H1 (cell line): ENCODE measurements around the gene CCDC157. TPM values are rescaled to one million over a fixed set of nuclear protein-coding genes. Genes with fewer than 3 reads are reported as not detected.

Experiments used
- CTCF ChIA-PET: fragments of 300-600 bp; sonication (Branson Sonifier 250); formaldehyde crosslinking; loops from one replicate; lab custom pipeline; 2021; ENCODE audit not compliant: partially characterized antibody; lab: Charles Lee
- POLR2A ChIA-PET: fragments of 300-600 bp; sonication (Branson Sonifier 250); formaldehyde crosslinking; loops from one replicate; lab custom pipeline; 2021; ENCODE audit warnings: inconsistent platforms; ENCODE audit not compliant: partially characterized antibody; lab: Charles Lee
- DNase-seq, 2 experiments: peaks; one replicate each; pipeline versions ENCODE4 v3.0.0 to v3.0.0-alpha.2; 2010 to 2022; ENCODE audit warnings: low spot score in 2 of 2, low read depth in 1 of 2, mixed read lengths in 1 of 2
- FAIRE-seq: peaks from 2 replicates; lab custom pipeline; 2011; peaks lifted over from hg19 to GRCh38; lab: Jason Lieb, UNC
- H2AFZ ChIP-seq: 2 replicates; pipeline ENCODE4 v1.8.1; 2012; ENCODE audit warnings: low read length, inconsistent platforms
- H2AK5ac ChIP-seq: 2 replicates; pipeline ENCODE4 v1.6.1; 2013; ENCODE audit warnings: low read depth, low read length
- H2BK120ac ChIP-seq: replicated peaks from 2 replicates; pipeline ENCODE3; 2013; ENCODE audit warnings: low read depth, low read length, inconsistent platforms
- H2BK12ac ChIP-seq: 2 replicates; pipeline ENCODE4 v1.6.1; 2013; ENCODE audit warnings: low read depth, low read length
- H2BK15ac ChIP-seq: 2 replicates; pipeline ENCODE4 v1.6.1; 2013; ENCODE audit warnings: low read length
- H2BK20ac ChIP-seq: 2 replicates; pipeline ENCODE4 v1.6.1; 2013; ENCODE audit warnings: low read length
- H2BK5ac ChIP-seq: 2 replicates; pipeline ENCODE4 v1.6.1; 2013; ENCODE audit warnings: low read depth, low read length
- H3K14ac ChIP-seq: 2 replicates; pipeline ENCODE4 v1.6.1; 2013; ENCODE audit warnings: inconsistent platforms; ENCODE audit not compliant: insufficient read length
- H3K18ac ChIP-seq: 2 replicates; pipeline ENCODE4 v1.6.1; 2013; ENCODE audit warnings: low read length; ENCODE audit errors: extremely low read depth
- H3K23ac ChIP-seq: 2 replicates; pipeline ENCODE4 v1.6.1; 2013; ENCODE audit warnings: inconsistent platforms; ENCODE audit not compliant: insufficient read length
- H3K23me2 ChIP-seq: 2 replicates; pipeline ENCODE4 v1.6.1; 2013; ENCODE audit warnings: low read depth, low read length
- H3K27ac ChIP-seq: 2 replicates; pipeline ENCODE4 v1.6.1; 2011; ENCODE audit warnings: low read depth, low read length, inconsistent platforms
- H3K27me3 ChIP-seq, 4 experiments: replicated peaks in 1 of 4; 1 replicate in 1 of 4; 2 replicates in 3 of 4; pipeline versions ENCODE4 v1.6.1 to v1.8.1; 2011 to 2013; ENCODE audit warnings: low read length in 3 of 4, mild to moderate bottlenecking in 3 of 4, inconsistent platforms in 2 of 4, mixed read lengths in 2 of 4, moderate library complexity in 1 of 4; ENCODE audit not compliant: control insufficient read depth in 3 of 4, insufficient read depth in 3 of 4; ENCODE audit errors: extremely low read depth in 1 of 4
- H3K36me3 ChIP-seq, 4 experiments: 2 replicates each; pipeline versions ENCODE4 v1.6.1 to v1.8.1; 2011 to 2013; ENCODE audit warnings: mild to moderate bottlenecking in 4 of 4, low read length in 3 of 4, moderate library complexity in 2 of 4, control low read depth in 1 of 4, inconsistent platforms in 1 of 4; ENCODE audit not compliant: insufficient read depth in 4 of 4, control insufficient read depth in 2 of 4
- H3K4ac ChIP-seq: replicated peaks from 2 replicates; pipeline ENCODE3; 2013; ENCODE audit warnings: low read length, low read depth, mixed read lengths, inconsistent platforms; ENCODE audit not compliant: insufficient read length
- H3K4me1 ChIP-seq, 4 experiments: replicated peaks in 1 of 4; 1 replicate in 1 of 4; 2 replicates in 3 of 4; pipeline versions ENCODE4 v1.6.1 to v1.8.1; 2011 to 2013; ENCODE audit warnings: low read length in 3 of 4, inconsistent platforms in 2 of 4, mixed read lengths in 1 of 4; ENCODE audit not compliant: insufficient read depth in 4 of 4, control insufficient read depth in 3 of 4
- H3K4me2 ChIP-seq, 2 experiments: 2 replicates each; pipeline versions ENCODE4 v1.6.1 to v1.8.1; 2011 to 2013; ENCODE audit warnings: low read depth in 2 of 2, low read length in 2 of 2, control low read depth in 1 of 2, inconsistent platforms in 1 of 2, mild to moderate bottlenecking in 1 of 2; ENCODE audit not compliant: insufficient read depth in 1 of 2
- H3K4me3 ChIP-seq, 4 experiments: fragments of 200-600, 300-600 bp in 1 of 4; sonication (generic), shearing (Covaris generic), sonication (Bioruptor Twin) in 1 of 4; 2 replicates each; pipeline versions ENCODE4 v1.5.1 to v1.8.1; 2011 to 2016; ENCODE audit warnings: low read length in 4 of 4, low read depth in 3 of 4, control low read depth in 2 of 4, inconsistent platforms in 2 of 4, mild to moderate bottlenecking in 2 of 4, mixed read lengths in 1 of 4, moderate library complexity in 1 of 4; ENCODE audit not compliant: insufficient read depth in 2 of 4; ENCODE audit errors: extremely low read depth in 1 of 4
- H3K56ac ChIP-seq: replicated peaks from 2 replicates; pipeline ENCODE3; 2013; ENCODE audit warnings: low read depth, mild to moderate bottlenecking, mixed read lengths, low read length, inconsistent platforms; ENCODE audit not compliant: insufficient read length
- H3K79me1 ChIP-seq: 2 replicates; pipeline ENCODE4 v1.6.1; 2013; ENCODE audit warnings: low read depth, low read length, control low read depth
- H3K79me2 ChIP-seq, 2 experiments: 2 replicates each; pipeline versions ENCODE4 v1.6.1 to v1.8.1; 2012 to 2013; ENCODE audit warnings: low read length in 2 of 2, mild to moderate bottlenecking in 2 of 2, inconsistent platforms in 1 of 2; ENCODE audit not compliant: insufficient read depth in 2 of 2, control insufficient read depth in 1 of 2
- H3K9ac ChIP-seq, 4 experiments: replicated peaks in 1 of 4; 1 replicate in 1 of 4; 2 replicates in 3 of 4; pipeline versions ENCODE4 v1.6.1 to v1.8.1; 2011 to 2013; ENCODE audit warnings: low read depth in 3 of 4, low read length in 3 of 4, control low read depth in 2 of 4, mild to moderate bottlenecking in 2 of 4, moderate library complexity in 2 of 4, inconsistent platforms in 1 of 4; ENCODE audit errors: extremely low read depth in 1 of 4
- H3K9me3 ChIP-seq, 2 experiments: 2 replicates each; pipeline versions ENCODE4 v1.6.1 to v1.8.1; 2012 to 2013; ENCODE audit warnings: mild to moderate bottlenecking in 2 of 2, moderate library complexity in 2 of 2, control low read depth in 1 of 2, inconsistent platforms in 1 of 2, low read depth in 1 of 2, low read length in 1 of 2, mixed read lengths in 1 of 2; ENCODE audit not compliant: insufficient read depth in 2 of 2
- H4K20me1 ChIP-seq, 2 experiments: replicated peaks in 1 of 2; 2 replicates each; pipeline versions ENCODE3 to v1.8.1; 2011 to 2013; ENCODE audit warnings: inconsistent platforms in 2 of 2, low read length in 2 of 2, mild to moderate bottlenecking in 1 of 2; ENCODE audit not compliant: insufficient read depth in 2 of 2, control insufficient read depth in 1 of 2
- H4K5ac ChIP-seq: 2 replicates; pipeline ENCODE4 v1.6.1; 2013; ENCODE audit warnings: low read length, low read depth, mixed read lengths, inconsistent platforms; ENCODE audit not compliant: insufficient read length
- H4K8ac ChIP-seq: 2 replicates; pipeline ENCODE4 v1.8.0; 2013; ENCODE audit warnings: mild to moderate bottlenecking, moderate library complexity, low read length, inconsistent platforms; ENCODE audit not compliant: insufficient read depth; ENCODE audit errors: extremely low read depth
- H4K91ac ChIP-seq: replicated peaks from 2 replicates; pipeline ENCODE3; 2013; ENCODE audit warnings: low read length, mixed read lengths, inconsistent platforms; ENCODE audit not compliant: insufficient read length
- CHD1 ChIP-seq: IDR thresholded peaks from 2 replicates; pipeline ENCODE4 v1.6.1; 2012; ENCODE audit warnings: low read depth, low read length, improper control_type of control experiment
- GTF2F1 ChIP-seq: IDR thresholded peaks from 2 replicates; pipeline ENCODE4 v1.6.1; 2012; ENCODE audit warnings: low read depth, low read length, improper control_type of control experiment, borderline replicate concordance
- HDAC6 ChIP-seq: IDR thresholded peaks from one replicate; pipeline ENCODE4 v1.7.1; 2012; ENCODE audit warnings: low read depth, mild to moderate bottlenecking, inconsistent platforms, low read length, moderate library complexity
- KDM1A ChIP-seq: fragments of 200-600, 300-600 bp; sonication (generic); IDR thresholded peaks from 2 replicates; pipeline ENCODE4 v1.7.1; 2016; ENCODE audit warnings: mild to moderate bottlenecking, low read length, borderline replicate concordance
- RAD21 ChIP-seq, 2 experiments: IDR thresholded peaks in 1 of 2; conservative IDR thresholded peaks in 1 of 2; 2 replicates each; pipeline ENCODE4 v1.6.1; 2011; ENCODE audit warnings: low read depth in 2 of 2, low read length in 2 of 2, improper control_type of control experiment in 1 of 2, inconsistent platforms in 1 of 2, mild to moderate bottlenecking in 1 of 2, moderate library complexity in 1 of 2
- RBBP5 ChIP-seq: IDR thresholded peaks from 2 replicates; pipeline ENCODE4 v1.7.1; 2012; ENCODE audit warnings: low read depth, mild to moderate bottlenecking, inconsistent platforms, low read length, moderate library complexity, borderline replicate concordance
- RFX5 ChIP-seq: IDR thresholded peaks from 2 replicates; pipeline ENCODE4 v1.6.1; 2011; ENCODE audit warnings: low read depth, low read length, improper control_type of control experiment, borderline replicate concordance
- SUZ12 ChIP-seq: fragments of 200-600 bp; sonication (generic); IDR thresholded peaks from 2 replicates; pipeline ENCODE4 v1.6.1; 2012; ENCODE audit warnings: mild to moderate bottlenecking, inconsistent platforms, low read length, moderate library complexity, mixed read lengths
- TEAD4 ChIP-seq: IDR thresholded peaks from 2 replicates; pipeline ENCODE4 v1.6.1; 2012; ENCODE audit warnings: low read depth, low read length, inconsistent platforms, mixed read lengths
- WGBS, 2 experiments: shearing (Covaris generic) in 1 of 2; methylation state at CpG; one replicate each; pipeline versions ENCODE4 v1.1.6 to v1.1.7; 2013 to 2015; ENCODE audit warnings: low lambda C conversion rate in 2 of 2, mixed read lengths in 2 of 2, inconsistent platforms in 1 of 2, low coverage in 1 of 2, missing lambda C conversion rate in 1 of 2; ENCODE audit not compliant: insufficient replicate concordance in 2 of 2, insufficient coverage in 1 of 2, insufficient read length in 1 of 2; ENCODE audit errors: extremely low coverage in 1 of 2, missing lambda C conversion rate in 1 of 2; 5-methylcytosine and 5-hydroxymethylcytosine counted together
- polyA plus RNA-seq, 7 experiments: library from polyadenylated mRNA; depleted of rRNA in 3 of 7; stranded (reverse) in 5 of 7; unstranded in 2 of 7; fragments of >200 nt in 5 of 7; fragments of 200-250 nt in 2 of 7; gene quantifications; 1 replicate in 5 of 7; 2 replicates in 1 of 7; 4 replicates in 1 of 7; pipeline versions ENCODE4 v1.2.1 to v1.2.3, GENCODE V29; 2011 to 2013; ENCODE audit warnings: missing spikeins in 2 of 7, mixed read lengths in 2 of 7
- total RNA-seq: library from RNA; stranded (reverse); fragmentation: NEBNext Ultra II Directional; extraction: Animal tissue kit (Norgen Biotek cat#: 25700); gene quantifications from 2 replicates; pipeline ENCODE4 v1.2.1, GENCODE V29; 2021

The CCDC157 gene
- total and polyA plus RNA-seq, 2 of the 8 experiments (the other 6 are each of a cell fraction or from before 2014, with no cell fraction given), result 4.1 to 8.4 TPM

GRCh38 chr22:30421695-30422480 is 65.1 kb downstream of the CCDC157 start:
- H3K4me2 ChIP-seq, result peak overlapping the region; percentile 71 to 93

More at GRCh38 chr22:30421695-30422480, 65.1 kb downstream of the CCDC157 start:
- H2AK5ac ChIP-seq, result peak overlapping the region; percentile 46; the same call in 1 of the 2 replicates
- no peak overlapping the region for H2AFZ ChIP-seq
- peaks cover 0 to 4% of the 10 kb centered on the region in 2 experiments for H4K20me1 ChIP-seq
- no peak overlapping the region; a peak in 1 of 7 replicates for H3K9ac ChIP-seq
- no peak for FAIRE-seq
- peaks cover 0 to 13% (median 6%) of the 10 kb centered on the region in 4 experiments; a peak in 4 of 8 replicates for H3K36me3 ChIP-seq
- peaks cover 22% of the 10 kb centered on the region for H3K23me2 ChIP-seq
- ChIA-PET CTCF (interaction anchor here (0.8 to 12.0 kb wide), 9 partner anchors 9 to 159 kb away, joined by 3 to 164 read pairs (median 5); partner anchors contain the start of genes RNF215 and SEC14L2), POLR2A (interaction anchor here (0.8 to 5.2 kb wide), 11 partner anchors 8 to 66 kb away, joined by 3 to 39 read pairs (median 16); partner anchors contain the start of genes CCDC157, SEC14L2 and SF3A1)
- 80% methylated on average over 8 of the region's 8 CpGs; no CpG with 5 or more reads in 1 of the 2 experiments for WGBS, 2 experiments
- H4K8ac ChIP-seq, result no peak overlapping the region
- no peak overlapping the region for H3K4ac ChIP-seq
- no peaks in the 10 kb centered on the region for H3K9me3 ChIP-seq
- no peak overlapping the region for H3K14ac ChIP-seq
- H3K4me1 ChIP-seq, result peaks cover 1 to 19% (median 13%) of the 10 kb centered on the region in 4 experiments
- 0 out of 2 replicates have a peak overlapping the region, but pooled peaks have one; percentile 61 for H2BK12ac ChIP-seq
- H3K27me3 ChIP-seq, result no peaks in the 10 kb centered on the region
- peak overlapping the region in 3 of 4 experiments; percentile 58 to 88 (median 70); a peak in 4 of 8 replicates for H3K4me3 ChIP-seq
- TF ChIP-seq SUZ12 (no peak), TEAD4 (no peak), KDM1A (no peak), RBBP5 (no peak), RFX5 (no peak), RAD21 (IDR thresholded peaks at IDR 0.05 in 1 of 2, conservative IDR thresholded peaks at IDR 0.05 in 1 of 2; ENCODE audit: low read depth in 2 of 2, low read length in 2 of 2) (no peak), CHD1 (no peak), GTF2F1 (no peak), HDAC6 (no peak)
- no peak for DNase-seq
- H3K79me1 ChIP-seq, result no peaks in the 10 kb centered on the region
- no peak overlapping the region for H2BK15ac ChIP-seq
- H3K18ac ChIP-seq, result no peak overlapping the region
- H2BK5ac ChIP-seq, result no peak overlapping the region
- no peak overlapping the region for H3K56ac ChIP-seq
- H3K79me2 ChIP-seq, result peaks cover 0 to 5% of the 10 kb centered on the region in 2 experiments; a peak in 1 of 4 replicates
- no peak overlapping the region for H4K91ac ChIP-seq
- no peak overlapping the region for H3K27ac ChIP-seq
- no peak overlapping the region for H2BK120ac ChIP-seq
- no peak overlapping the region for H2BK20ac ChIP-seq
- no peak overlapping the region for H3K23ac ChIP-seq
- no peak overlapping the region for H4K5ac ChIP-seq
